GM18502 (cell line): ENCODE data around the gene DCUN1D3.
"Not testable (repeated sequence)": the region's sequence is repeated elsewhere in the genome, so short reads cannot be mapped to it uniquely, and the experiment has no call there.

Experiments
- ATAC-seq: cut with Tn5 transposase; IDR thresholded peaks from one replicate; pipeline ENCODE4 v1.9.1; 2021; ENCODE audit warnings: mild to moderate bottlenecking; ENCODE audit not compliant: unreplicated experiment, poor library complexity

DCUN1D3 gene

GRCh38 chr16:20900299-20901067 is at the start of gene DCUN1D3, which contains the start of gene LYRM1:
DCUN1D3 (minus strand) TSS chr16:20900358; CDS start chr16:20862538, 37,820 bp downstream.
LYRM1 (plus strand) TSS chr16:20900771; CDS start chr16:20915556, 14,785 bp downstream.
- peak; percentile 78 for ATAC-seq

GRCh38 chr16:20949660-20950059 is 49.5 kb upstream of the DCUN1D3 start:
- ATAC-seq = no peak

- ATAC-seq = no peak
These were observed 48.3 kb upstream of the DCUN1D3 start for GRCh38 chr16:20948444-20948843.

- ATAC-seq = no peak
These were observed 46.0 kb upstream of the DCUN1D3 start for GRCh38 chr16:20946015-20946629.

- ATAC-seq = not testable (repeated sequence)
These were observed 45.4 kb upstream of the DCUN1D3 start for GRCh38 chr16:20945575-20945875.

- no peak for ATAC-seq
These were observed 44.9 kb upstream of the DCUN1D3 start for GRCh38 chr16:20944861-20945574.

- no peak for ATAC-seq
These were observed 42.1 kb upstream of the DCUN1D3 start for GRCh38 chr16:20942256-20942655.

- no peak for ATAC-seq
These were observed 41.4 kb upstream of the DCUN1D3 start for GRCh38 chr16:20941636-20941926.

GRCh38 chr16:20940871-20941635 is 40.9 kb upstream of the DCUN1D3 start:
- ATAC-seq = no peak

- no peak for ATAC-seq
These were observed 39.5 kb upstream of the DCUN1D3 start for GRCh38 chr16:20939611-20940010.

GRCh38 chr16:20938426-20938825 is 38.3 kb upstream of the DCUN1D3 start:
- no peak for ATAC-seq

- ATAC-seq = no peak
These were observed 37.6 kb upstream of the DCUN1D3 start for GRCh38 chr16:20937736-20938135.

GRCh38 chr16:20933589-20933988 is 33.4 kb upstream of the DCUN1D3 start:
- no peak for ATAC-seq

GRCh38 chr16:20931066-20931600 is 31.0 kb upstream of the DCUN1D3 start:
- ATAC-seq = no peak

GRCh38 chr16:20930365-20930690 is 30.2 kb upstream of the DCUN1D3 start:
- no peak for ATAC-seq

GRCh38 chr16:20929676-20930364 is 29.7 kb upstream of the DCUN1D3 start:
- ATAC-seq = not testable (repeated sequence)

GRCh38 chr16:20928774-20929411 is 28.7 kb upstream of the DCUN1D3 start:
- no peak for ATAC-seq

- no peak for ATAC-seq
These were observed 25.6 kb upstream of the DCUN1D3 start for GRCh38 chr16:20925751-20926150.

- ATAC-seq = no peak
These were observed 23.7 kb upstream of the DCUN1D3 start for GRCh38 chr16:20923876-20924275.

GRCh38 chr16:20920799-20921198 is 20.6 kb upstream of the DCUN1D3 start:
- no peak for ATAC-seq
